Measurements from ENCODE around the gene TBC1D16.

- no peak for TF ChIP-seq POLR2A (IDR thresholded peaks at IDR 0.05)
- TF ChIP-seq, protein P1, sequence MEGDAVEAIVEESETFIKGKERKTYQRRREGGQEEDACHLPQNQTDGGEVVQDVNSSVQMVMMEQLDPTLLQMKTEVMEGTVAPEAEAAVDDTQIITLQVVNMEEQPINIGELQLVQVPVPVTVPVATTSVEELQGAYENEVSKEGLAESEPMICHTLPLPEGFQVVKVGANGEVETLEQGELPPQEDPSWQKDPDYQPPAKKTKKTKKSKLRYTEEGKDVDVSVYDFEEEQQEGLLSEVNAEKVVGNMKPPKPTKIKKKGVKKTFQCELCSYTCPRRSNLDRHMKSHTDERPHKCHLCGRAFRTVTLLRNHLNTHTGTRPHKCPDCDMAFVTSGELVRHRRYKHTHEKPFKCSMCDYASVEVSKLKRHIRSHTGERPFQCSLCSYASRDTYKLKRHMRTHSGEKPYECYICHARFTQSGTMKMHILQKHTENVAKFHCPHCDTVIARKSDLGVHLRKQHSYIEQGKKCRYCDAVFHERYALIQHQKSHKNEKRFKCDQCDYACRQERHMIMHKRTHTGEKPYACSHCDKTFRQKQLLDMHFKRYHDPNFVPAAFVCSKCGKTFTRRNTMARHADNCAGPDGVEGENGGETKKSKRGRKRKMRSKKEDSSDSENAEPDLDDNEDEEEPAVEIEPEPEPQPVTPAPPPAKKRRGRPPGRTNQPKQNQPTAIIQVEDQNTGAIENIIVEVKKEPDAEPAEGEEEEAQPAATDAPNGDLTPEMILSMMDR (IDR thresholded peaks at IDR 0.05), result no peak
Measured at GRCh38 chr17:79930062-79930876, 105.4 kb downstream of the TBC1D16 start.
